HG02852 (cell line): Measurements from ENCODE around the gene TTLL11.
"Not testable (repeated sequence)": the region's sequence is repeated elsewhere in the genome, so short reads cannot be mapped to it uniquely, and the experiment has no call there.

ENCODE experiments used
- ATAC-seq: cut with Tn5 transposase; IDR thresholded peaks from one replicate; pipeline ENCODE4 v1.9.1; 2021; ENCODE audit warnings: mild to moderate bottlenecking, moderate library complexity; ENCODE audit not compliant: unreplicated experiment

The TTLL11 gene

DNA sequence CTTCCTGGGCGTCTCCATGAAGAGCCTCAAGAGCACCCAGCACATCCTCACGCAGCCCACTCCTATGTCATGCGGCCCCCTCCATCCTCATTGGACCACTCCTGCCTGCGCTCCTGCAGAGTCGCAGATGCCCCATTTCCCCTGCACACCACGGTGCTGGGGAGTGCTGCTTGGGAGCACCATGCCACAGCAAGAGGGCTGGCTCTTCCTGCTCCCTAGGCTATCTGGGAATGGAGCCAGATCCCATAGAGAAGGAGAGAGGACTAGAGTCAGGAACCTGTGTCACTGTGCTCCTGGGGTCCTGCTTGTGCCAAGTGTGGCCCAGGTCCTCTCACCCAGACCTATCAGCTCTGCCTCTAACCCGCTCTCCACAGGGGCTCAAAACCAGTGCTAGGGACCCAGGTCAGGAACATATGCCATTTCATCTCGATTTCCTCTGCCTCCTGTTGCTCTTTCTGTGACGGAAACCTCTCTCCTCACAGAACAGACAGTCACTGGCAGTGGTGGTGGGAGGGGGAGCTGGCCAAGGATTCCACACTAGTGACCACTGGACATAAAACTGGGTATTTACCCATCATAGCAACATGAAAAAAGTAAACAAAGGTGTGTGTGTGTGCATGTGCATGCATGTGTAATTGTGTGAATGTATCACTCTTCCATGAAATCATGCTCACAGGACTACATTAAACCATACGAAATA lies 178.4 kb downstream of the TTLL11 start:
- no peak for ATAC-seq

DNA sequence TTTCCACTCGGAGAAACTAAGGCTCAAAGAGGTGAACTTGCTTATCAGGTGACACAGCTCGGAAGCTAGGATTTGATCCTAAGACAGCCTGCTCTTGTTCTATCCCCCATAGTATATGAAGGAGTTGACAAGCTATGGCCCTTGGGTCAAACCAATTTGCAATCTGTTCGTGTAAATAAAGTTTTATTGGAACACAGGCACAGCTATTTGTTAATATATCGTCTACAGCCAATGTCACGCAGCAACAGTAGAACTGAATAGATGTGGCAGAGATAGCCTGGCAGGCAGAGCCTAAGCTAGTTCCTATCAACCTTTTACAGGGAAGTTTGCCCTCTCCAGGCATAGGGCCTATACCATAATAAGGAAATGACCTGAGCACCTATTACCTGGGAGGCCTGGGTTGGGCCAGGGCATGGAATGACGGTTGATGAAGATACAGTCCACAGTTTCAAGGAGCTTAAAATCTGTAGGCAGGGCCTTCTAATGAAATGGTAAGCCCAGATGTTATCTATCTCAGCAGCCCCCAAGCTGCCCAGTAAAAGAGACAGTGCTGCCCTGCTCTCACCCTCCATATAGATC lies 179.0 kb downstream of the TTLL11 start:
- no peak for ATAC-seq

DNA sequence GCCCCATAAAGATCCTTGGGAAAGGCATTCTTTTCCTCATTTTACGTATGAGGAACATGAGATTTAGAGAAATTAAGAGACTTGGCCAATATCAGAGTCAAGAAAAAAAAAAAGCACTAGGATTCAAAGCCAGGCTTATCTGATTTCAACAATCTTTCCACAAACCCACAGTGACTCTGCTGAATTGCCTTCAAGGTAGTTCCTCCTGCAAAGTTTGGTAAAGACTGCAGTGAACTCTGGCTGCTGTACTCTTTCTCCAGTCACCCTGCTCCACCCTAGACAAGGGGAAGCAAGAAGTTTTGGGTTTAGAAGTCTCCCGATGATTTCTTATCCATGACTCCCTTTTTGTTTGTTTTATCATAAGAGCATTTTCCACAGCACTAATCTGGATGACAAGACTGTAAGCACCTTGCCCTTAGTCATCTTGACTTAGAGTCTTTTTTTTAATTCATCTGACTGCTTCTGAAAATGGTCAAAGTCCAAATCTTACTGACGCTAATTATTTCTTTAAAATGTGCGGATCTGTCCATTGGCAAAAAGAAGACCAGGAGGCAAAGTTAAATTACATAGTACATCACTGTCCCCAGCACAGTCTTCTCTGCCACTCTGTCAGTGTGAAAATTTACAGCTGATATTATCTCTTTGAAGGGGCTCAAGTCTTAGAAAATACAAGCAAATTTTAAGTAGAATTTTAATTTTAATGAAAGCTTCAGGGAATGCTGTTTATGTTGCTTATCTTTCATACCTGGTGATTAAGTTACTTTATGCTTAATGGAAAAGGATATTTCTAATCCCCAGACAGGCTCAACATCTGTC lies 180.1 kb downstream of the TTLL11 start:
- no peak for ATAC-seq

DNA sequence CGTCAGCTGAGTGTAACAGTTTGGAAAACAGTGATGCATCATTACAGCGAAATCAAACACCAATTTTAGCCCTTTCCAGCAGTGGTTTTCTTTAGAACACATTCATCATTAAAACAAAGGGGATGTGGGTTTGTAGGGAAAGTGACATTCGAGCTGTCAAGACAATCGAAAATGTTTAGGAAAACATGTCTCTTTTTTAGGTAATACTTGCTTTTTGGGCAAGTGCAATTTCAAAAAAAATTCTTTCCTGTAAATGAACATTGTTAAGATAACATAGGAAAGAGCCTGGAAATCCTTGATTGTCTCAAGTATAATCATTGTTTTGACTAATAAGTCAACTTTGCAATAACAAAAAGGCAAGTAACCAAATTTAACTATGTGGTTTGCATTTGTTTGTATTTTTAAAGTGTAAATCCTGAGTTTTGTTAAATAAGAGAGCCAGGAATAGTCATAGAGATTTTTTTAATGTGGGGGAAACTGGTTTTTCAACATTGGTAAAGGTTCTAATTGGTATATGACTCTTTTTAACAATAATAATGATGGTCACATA lies 182.5 kb downstream of the TTLL11 start:
- ATAC-seq = no peak

DNA sequence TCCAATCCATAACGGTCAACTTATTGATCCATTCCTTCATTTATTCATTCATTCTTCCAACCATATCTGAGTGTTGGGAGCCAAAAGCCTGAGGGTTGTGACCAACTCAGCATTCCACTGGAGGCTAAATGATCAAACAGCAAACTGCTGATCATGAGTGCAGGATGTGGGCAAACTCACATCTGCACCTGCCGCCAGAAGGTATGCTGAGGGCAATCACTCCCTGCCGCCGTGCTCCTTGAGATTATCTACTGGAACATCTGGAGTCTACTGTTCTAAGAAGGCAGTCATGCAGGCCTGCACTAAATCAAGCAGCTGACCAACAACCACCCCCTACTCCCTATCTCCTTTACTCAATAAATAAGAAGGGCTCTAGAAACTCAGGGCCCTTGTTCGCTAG lies 184.0 kb downstream of the TTLL11 start:
- ATAC-seq = no peak

DNA sequence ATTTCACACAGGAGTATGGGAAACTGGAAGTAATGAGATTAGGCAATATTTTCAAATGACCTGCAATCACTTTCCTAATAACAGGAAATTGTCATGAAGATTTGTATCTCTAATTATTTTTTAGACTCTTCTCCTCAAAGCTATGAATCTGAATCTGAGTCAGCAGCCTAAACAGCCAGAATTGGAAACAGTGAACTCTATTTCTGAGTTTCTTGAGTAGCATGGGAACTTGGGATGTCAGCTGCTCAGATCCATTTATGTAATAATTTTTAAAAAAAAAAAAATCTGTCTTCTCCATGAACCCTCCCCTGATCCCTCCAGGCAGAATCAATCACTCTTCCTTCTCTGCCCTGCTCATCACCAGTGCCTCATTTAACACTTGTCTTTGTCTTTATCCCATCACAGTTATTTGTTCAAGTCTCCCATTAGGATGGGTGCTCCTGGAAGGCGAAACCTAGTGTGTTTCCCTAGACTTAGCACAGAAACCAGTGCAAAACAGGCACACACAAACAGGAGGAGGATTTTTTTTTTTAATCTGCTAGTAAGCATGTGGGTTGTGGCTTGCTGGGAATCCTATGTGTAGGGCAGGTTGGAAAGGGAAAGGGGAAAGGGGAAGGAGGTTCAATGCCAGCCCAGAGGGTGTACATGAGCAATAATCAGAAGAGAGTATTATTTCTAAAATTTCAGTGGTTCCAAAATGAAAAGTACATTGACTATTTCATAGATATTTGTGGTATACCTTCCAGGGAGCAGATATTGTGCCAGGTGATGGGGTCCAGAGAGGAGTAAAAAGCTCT lies 186.8 kb downstream of the TTLL11 start:
- no peak for ATAC-seq

DNA sequence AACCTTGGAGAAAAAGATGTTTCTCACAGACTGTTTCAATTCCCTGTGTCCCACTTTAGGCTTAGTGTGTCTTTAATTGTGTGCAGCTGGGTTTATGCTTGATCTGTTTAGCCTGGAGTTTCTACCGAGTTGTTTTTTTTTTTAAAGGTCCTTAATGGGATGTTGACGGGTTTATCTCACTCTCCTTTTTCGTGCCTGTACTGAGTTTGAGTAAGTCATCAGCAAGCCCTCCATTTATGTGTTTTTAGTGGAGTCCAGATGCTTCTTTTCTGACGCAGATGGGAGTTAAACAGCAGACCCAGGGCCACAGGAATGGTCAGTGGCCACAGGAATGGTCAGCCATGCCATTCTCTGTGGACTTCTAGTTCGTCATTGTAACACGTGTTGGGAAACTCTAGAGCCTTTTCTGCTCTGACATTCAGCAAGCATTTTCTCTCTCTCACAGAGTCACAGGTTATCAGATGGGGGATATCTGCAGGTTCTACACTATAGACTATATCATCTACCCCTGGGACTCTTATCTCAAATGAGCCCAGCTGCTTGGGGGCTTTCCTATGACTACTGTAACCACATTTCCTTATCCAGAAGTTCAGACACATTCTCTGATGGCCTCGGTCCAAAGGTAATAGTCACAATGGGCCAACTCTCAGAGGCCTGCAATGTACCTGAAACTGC lies 190.5 kb downstream of the TTLL11 start:
- ATAC-seq = no peak

DNA sequence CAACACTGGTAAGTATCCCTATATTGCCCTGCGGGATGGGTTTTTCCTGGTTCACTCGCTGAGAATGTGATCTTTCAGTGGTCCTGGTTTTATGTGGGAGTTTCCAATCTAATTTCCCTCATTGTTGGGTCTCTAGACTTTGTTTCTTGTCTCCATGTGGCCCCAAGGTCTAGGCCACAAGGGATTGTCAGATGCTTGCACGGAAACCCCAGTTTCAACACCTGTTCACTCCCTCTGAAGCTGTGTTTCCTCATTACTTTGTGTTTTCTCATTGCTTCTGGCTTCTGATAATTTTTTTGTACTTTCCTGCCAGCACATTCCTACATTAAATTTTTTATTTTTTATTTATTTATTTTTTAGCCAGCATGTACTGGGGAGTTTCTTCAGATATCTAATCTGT lies 191.5 kb downstream of the TTLL11 start:
- no peak for ATAC-seq

DNA sequence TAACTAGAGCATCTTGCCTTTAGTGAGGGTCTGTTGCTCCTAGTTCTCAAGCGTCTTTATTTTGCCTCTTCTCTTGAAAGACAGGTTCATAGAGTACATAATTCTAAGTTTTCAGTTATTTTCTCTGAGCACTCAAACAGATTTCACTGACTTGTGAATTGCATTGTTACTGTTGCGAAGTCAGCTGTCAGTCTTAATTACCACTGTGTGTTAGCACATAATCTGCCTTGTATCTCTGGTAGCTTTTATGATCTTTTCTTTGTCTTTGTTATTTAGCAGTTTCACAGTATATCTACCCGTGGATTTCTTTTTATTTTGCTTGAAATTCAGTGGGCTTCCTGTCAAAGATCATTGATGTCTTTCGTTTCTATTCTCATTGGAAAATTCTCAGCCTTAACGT lies 192.9 kb downstream of the TTLL11 start:
- no peak for ATAC-seq

DNA sequence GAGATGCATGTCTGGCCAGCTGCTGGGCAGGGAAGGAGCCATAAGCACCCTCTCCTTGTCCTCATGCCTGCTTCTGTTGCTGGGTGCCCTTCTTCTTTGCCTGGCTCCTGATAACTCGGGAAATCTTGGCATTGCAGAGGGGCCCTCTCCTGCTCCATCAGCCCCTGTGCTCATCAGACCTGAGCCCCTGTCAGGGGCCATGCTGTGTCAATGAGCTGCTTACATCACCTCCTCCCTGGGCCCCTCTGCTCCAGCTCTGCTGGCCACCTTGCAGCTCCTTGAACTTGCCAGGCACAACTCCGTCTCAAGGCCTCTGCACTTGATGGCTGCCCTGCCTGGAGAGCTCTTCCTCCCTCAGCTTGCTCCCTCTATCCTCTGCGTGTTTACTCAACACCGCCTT lies 194.3 kb downstream of the TTLL11 start:
- no peak for ATAC-seq

DNA sequence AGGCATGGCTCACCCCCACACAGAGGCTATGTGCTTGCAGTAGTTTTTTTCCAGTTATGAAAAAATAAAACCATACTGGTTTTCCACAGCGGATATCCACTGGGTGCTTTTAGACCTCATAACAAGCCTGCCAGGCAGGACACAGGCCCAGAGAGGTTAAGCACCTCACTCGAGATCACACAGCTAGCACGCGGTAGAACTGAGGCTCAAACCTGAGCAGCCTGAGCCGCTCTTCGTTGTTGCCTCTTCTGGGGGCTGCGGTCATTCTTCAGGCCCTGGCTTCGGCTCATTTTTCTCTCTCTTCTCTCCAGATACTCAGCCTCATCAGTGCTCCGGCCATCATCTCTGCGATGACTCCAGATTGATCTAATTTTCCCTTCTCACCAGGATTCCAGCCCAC lies 196.0 kb downstream of the TTLL11 start:
- ATAC-seq = no peak

DNA sequence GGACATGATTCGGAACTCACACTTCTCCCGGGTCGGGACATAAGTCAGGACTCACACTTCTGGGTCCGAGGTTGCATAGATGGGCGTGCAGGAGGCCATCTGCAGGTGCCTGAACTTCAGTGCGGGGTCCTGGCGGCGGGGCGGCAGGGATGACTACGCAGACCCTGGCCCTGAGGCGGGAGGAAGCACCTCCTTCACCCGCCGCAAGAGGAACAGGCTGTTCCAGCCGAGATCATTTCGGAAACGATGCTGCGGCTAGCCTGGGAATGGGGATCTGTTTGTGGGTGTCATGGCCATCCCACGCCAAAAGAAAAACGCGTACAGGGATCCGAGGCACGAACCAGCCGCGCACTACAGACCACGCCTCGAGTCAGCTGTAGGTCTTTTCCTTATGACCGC lies 196.6 kb downstream of the TTLL11 start:
- no peak for ATAC-seq

DNA sequence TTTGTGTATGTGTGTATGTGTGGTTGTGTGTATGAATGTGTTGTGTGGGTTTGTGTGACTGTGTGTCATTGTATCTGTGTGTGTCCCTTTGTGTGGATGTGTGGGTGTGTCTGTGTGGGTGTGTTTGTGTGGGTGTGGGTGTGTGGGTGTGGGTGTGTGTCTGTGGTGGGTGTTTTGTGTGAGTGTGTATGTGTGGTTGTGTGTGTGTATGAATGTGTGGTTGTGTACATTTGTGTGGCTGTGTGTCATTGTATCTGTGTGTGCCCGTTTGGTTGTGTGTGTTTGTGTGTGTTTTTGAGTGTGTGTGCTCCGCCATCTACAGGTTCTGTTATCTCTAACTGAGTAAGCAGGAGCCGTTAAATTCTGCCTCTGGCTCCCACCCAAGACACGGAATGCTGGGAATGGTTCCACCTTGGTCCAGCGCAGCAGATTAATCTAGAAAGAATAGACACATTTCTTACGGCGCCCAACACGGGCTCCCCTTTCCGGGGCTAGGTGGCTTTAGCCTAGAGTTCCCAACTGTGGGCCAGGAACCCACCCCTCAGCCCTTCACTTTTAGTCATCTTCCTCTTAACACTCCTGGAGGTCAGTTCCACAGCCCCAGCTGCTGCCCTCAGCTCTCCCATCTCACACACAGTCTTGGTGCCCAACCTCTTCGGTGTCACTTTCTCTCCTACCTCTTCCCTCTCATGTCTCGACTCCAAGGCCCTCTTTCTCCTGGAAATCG lies 197.1 kb downstream of the TTLL11 start:
- no peak for ATAC-seq

DNA sequence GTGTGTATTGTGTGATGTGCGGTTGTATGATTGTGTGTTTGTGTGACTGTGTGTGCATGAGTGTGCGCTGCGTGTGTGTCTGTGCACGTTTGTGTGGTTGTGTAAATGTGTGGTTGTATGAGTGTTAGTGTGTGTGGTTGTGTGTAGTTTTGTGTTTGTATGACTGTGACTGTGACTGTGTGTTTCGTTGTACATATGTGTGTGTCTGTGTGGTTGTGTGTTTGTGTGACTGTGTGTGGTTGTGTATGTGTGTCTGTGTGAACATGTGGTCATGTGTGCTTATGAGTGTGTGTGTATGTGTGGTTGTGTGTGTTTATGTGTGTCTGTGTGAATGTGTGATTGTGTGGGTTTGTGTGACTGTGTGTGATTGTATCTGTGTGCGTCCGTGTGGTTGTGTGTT lies 197.8 kb downstream of the TTLL11 start:
- no peak for ATAC-seq

DNA sequence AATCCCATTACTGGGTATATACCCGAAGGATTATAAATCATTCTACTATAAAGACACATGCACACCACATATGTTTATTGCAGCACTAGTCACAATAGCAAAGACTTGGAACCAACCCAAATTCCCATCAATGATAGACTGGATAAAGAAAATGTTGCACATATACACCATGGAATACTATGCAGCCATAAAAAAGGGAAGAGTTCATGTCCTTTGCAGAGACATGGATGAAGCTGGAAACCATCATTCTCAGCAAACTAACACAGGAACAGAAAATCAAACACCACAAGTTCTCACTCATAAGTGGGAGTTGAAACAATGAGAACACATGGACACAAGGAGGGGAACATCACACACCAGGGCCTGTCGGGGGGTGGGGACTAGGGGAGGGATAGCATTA lies 198.7 kb downstream of the TTLL11 start:
- not testable (repeated sequence) for ATAC-seq

DNA sequence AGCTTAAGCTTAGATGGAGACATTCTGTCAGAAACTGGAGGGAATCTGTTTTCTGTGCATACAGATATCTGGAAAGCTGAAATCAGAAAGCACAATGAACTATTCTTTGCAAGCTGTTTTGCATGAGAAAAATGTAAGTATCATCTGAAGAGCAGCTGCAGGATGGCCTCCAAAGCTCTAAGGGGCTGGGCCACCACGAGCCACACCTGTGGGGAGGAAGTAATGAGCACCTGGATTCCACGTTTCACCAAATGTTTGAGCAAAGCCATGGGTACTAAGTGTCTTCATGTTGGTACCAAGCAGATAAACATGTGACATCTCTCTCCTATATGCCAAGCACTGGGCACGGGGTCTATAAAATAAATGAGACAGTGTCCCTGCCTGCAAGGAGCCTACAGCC lies 199.3 kb downstream of the TTLL11 start:
- no peak for ATAC-seq

DNA sequence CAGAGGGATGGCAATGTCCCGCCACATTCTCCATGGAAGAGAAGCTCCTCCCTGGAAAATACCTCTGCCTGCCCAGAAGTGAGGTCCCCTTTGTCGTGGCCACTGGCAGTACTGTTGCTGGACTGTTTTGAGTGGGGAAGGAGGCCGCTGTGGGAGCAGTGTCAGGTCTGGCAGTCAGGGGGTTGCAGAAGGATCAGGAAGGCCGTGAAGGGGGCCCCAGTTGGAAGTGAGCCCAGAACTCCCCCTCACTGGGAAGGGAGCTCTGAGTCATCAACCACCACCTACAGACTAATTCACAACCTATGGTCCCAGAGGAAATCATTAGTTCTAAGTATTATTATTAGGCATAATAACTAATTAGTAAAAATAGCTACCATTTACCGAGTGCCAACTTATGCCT lies 200.4 kb downstream of the TTLL11 start:
- no peak for ATAC-seq

DNA sequence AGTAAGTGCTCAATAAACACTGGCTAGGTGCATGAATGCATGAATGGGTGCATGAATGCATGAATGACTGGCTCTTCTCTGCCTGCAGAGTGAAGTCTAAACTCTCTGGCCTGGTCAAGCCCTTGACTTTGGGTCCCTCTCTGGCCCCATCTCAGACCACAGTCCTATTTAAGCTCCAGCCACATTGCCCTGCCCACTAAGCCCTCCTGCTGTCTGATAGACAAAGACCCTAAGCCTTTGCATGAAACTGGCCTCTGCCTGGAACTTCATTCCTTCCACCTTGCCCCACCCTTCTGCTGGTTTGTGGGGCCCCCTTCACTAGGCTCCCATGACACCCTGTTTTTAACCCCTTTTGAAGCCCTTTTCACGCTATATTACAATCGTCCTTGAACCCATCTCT lies 202.4 kb downstream of the TTLL11 start:
- no peak for ATAC-seq

DNA sequence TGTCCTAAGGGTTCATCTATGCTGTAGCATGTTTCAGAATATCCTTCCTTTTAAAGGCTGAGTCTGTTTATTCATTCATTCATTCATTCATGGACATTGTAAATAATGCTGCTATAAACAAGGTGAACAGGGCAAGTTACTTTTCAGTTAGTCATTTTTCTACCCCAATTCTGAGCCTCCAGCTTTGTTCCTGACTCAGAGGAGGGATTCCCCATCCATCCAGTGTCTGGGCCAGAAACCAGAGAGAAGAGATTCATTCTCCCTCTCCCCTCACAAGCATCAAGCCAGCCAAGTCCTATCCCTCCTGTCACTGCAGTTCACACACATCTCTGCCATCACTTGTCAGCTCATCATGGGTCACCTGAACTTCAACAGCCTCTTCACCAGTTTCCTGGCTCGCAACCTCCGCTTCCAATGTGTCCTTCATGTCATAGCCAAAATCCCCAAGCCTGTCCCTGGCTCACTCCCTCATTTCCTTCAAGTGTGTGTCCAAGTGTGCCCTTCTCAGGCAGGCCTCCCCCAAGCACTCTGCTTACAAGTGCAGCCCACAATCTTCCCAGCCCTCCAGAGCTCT lies 203.0 kb downstream of the TTLL11 start:
- ATAC-seq = no peak

DNA sequence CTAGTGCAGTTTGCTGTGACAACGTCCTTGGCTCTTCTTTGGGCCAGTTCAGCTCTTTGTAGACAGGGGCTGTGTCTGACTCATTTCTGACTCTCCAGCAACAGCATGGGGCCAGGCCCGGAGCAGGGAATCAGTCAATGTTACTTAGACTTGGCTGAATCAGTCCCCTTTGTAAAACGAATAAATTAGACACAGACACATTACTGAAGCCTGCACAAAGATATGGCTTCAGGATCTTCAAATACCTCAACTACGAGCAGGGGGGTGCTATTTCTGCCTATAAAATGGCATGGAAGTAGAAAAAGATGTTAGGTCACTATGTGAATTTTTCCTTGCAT lies 204.7 kb downstream of the TTLL11 start:
- ATAC-seq = no peak
